Effector memory CD8-positive, alpha-beta T cell (primary cell): ENCODE data around the gene DNAJC6.
A peak's percentile ranks its signal among the peaks of the same experiment; 100 is the strongest.

Experiments used
- ATAC-seq: fragments of 150-1000 bp; cut with Tn5 transposase; replicated peaks from 2 replicates; pipeline ENCODE4 v1.10.0; 2021; ENCODE audit warnings: mild to moderate bottlenecking, moderate library complexity
- DNase-seq, 3 experiments: peaks; one replicate each; pipeline ENCODE4 v3.0.0; 2021
- H3K27ac Mint-ChIP-seq, 2 donors: one replicate each; pipeline ENCODE4 v1.8.0; 2022; ENCODE audit warnings: mild to moderate bottlenecking in 2 of 2, mixed read lengths in 2 of 2, moderate library complexity in 2 of 2
- H3K27me3 Mint-ChIP-seq, 2 donors: one replicate each; pipeline ENCODE4 v1.8.0; 2022; ENCODE audit warnings: mixed read lengths in 2 of 2
- H3K36me3 Mint-ChIP-seq: one replicate; pipeline ENCODE4 v1.8.0; 2022; ENCODE audit warnings: mild to moderate bottlenecking, moderate library complexity, mixed read lengths; ENCODE audit not compliant: insufficient read depth
- H3K4me1 Mint-ChIP-seq, 2 donors: one replicate each; pipeline ENCODE4 v1.8.0; 2022; ENCODE audit warnings: low read depth in 2 of 2, mixed read lengths in 2 of 2
- H3K4me3 Mint-ChIP-seq, 2 donors: one replicate each; pipeline ENCODE4 v1.8.0; 2022; ENCODE audit warnings: mild to moderate bottlenecking in 2 of 2, mixed read lengths in 2 of 2, moderate library complexity in 2 of 2
- H3K9me3 Mint-ChIP-seq, 2 donors: one replicate each; pipeline ENCODE4 v1.8.0; 2022; ENCODE audit warnings: mixed read lengths in 2 of 2

The DNAJC6 gene

DNA sequence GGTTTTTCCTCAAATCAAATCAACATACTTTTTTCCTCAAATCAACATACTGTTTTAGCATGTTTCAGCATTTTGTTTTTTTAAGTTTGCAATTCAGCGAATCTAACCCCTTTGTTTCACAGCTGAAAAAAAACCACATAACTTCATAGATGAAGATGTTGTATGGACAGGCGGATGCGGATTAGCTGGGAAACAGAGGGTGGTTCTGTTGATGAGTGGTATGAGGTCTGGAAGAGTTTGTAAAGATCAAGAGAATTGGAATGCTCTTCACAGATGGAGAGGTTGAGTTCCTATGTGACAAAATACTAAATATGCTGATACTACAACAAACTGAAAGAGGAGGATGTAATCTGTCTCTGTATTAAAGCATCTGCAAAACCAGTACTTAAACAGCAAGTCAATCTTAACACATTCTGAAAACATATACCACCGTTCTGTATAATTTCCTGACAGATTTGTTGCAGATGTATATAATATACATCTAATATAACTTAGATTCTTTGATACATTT, 100.5 kb downstream of the DNAJC6 start:
- Mint-ChIP-seq H3K9me3 (no peaks in the 10 kb centered on the region), H3K36me3 (no peaks in the 10 kb centered on the region), H3K27me3 (no peaks in the 10 kb centered on the region), H3K4me3 (no peak overlapping the region), H3K27ac (no peak overlapping the region), H3K4me1 (no peaks in the 10 kb centered on the region)
- no peak for ATAC-seq
- DNase-seq = no peak

DNA sequence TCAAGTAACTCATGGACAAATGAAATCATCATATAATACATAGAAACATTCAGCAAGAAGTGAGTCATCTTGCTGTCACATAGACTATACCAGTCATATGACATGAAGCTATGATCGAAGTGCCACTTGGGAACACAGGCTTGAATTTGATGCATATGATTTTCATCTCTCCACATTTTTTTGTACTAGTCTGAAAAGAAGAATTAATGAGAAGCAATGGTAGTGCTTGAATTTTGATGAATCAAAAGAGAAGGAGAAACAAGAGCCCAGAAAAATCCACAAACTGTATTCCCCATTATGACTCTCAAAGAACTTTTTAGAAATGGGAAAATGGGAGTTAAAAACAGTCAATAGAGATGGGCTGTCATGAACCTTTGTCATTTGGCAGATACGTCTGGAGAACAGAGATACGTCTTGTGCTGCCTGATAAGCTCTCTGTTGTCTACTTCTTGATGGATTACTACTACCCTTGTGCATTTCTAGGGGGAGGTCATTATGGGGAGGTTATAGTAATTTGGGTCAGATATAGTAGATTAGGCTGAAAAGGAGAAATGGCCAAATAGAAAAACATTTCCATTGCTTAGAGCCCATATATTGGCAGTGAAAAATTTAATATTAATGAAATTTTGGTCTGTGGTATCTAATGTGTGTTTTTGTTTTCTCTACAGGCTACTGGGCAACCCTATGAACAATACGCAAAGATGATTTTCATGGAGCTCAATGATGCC, 103.1 kb downstream of the DNAJC6 start:
- Mint-ChIP-seq H3K27ac (no peak overlapping the region), H3K4me3 (no peak overlapping the region), H3K9me3 (no peaks in the 10 kb centered on the region), H3K4me1 (no peaks in the 10 kb centered on the region), H3K27me3 (no peaks in the 10 kb centered on the region), H3K36me3 (no peaks in the 10 kb centered on the region)
- ATAC-seq = no peak
- no peak for DNase-seq

DNA sequence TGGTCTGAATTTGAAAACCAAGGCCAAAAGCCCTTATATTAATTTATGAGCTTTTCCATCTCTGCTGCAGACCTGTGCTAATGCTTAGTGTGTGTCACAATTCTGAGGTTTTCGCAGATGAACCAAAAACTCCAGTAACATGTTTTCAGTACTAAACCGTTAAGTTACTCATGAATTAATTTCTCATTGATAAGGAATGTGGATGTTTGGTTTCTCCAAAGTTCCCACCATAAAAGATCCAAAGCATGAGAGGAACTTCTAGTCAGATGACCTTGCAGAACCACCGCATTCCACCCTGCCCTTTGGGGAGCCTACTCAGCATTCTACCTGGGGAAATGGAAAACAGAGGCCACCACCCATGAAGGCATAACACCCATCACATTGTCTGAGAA, 103.6 kb downstream of the DNAJC6 start:
- H3K4me1 Mint-ChIP-seq = no peaks in the 10 kb centered on the region
- no peak for DNase-seq
- no peak overlapping the region for H3K27ac Mint-ChIP-seq
- no peaks in the 10 kb centered on the region for H3K27me3 Mint-ChIP-seq
- no peak overlapping the region for H3K4me3 Mint-ChIP-seq
- no peak for ATAC-seq
- no peaks in the 10 kb centered on the region for H3K9me3 Mint-ChIP-seq
- H3K36me3 Mint-ChIP-seq = no peaks in the 10 kb centered on the region

DNA sequence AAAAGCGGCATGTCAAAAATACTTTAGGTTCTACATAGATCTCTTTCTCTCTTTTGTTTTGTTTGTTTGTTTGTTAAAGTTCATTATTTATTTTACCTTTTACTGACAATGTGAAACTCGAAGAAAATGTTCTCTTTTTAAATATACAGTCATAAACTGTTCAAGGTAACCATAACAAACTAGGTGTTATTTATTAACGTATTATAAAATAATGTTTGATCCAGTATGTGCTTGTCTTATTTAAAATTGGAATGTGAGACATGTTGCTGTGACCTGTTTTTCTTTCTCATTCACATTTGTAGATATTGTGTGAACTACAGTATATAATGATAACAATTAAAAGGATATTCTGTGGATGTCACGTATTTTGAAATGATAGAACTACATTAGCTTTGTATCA, 105.2 kb downstream of the DNAJC6 start:
- no peaks in the 10 kb centered on the region for H3K36me3 Mint-ChIP-seq
- H3K27me3 Mint-ChIP-seq = no peaks in the 10 kb centered on the region
- no peak overlapping the region for H3K27ac Mint-ChIP-seq
- H3K9me3 Mint-ChIP-seq = no peaks in the 10 kb centered on the region
- DNase-seq = no peak
- ATAC-seq = no peak
- peaks cover 1% of the 10 kb centered on the region in 2 donors for H3K4me1 Mint-ChIP-seq
- no peak overlapping the region for H3K4me3 Mint-ChIP-seq

DNA sequence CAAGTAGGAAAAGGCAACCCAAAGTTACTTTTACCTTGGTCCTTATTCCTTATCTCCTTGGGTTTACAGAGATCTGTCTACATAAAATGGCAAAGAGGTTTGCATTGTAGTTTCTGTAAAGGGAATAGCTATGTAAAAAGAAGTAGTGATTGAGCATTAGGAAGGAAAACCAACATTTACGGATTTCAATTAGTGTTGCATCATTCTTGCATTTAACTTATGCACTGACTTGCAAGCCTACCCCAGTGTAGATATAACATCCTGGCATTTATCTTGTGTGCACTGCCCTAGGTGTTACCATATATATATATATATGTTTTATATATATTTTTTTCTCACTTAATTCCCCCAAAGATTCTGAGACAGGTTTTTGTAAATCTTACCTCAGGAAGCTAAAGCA, 107.4 kb downstream of the DNAJC6 start:
- no peaks in the 10 kb centered on the region for H3K36me3 Mint-ChIP-seq
- peaks cover 6% of the 10 kb centered on the region in 2 donors for H3K4me1 Mint-ChIP-seq
- no peak overlapping the region for H3K27ac Mint-ChIP-seq
- no peak overlapping the region for H3K4me3 Mint-ChIP-seq
- no peak for DNase-seq
- no peak for ATAC-seq
- H3K27me3 Mint-ChIP-seq = no peaks in the 10 kb centered on the region
- H3K9me3 Mint-ChIP-seq = no peaks in the 10 kb centered on the region

DNA sequence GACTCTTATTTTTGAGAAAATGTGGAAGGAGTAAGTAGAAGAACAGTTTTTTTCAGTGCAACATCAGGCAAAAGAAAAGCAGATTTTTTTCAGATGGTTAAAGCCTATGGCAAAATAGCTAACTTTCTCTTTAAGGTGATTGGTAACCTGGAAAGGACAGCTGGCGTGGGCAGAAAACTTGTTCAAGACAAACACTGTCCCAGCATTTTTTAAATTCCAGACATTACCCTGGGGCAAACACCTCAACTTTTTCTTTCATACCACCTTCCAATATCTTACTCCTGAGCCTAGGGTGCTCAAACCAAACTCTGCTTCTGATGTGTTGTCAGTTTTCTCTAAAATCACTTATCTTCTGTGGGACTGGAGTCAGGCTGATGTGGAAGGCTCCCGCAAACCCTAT, 108.4 kb downstream of the DNAJC6 start:
- Mint-ChIP-seq H3K27ac (no peak overlapping the region), H3K9me3 (no peaks in the 10 kb centered on the region), H3K36me3 (no peaks in the 10 kb centered on the region), H3K4me3 (no peak overlapping the region), H3K4me1 (peaks cover 6% of the 10 kb centered on the region in 2 donors), H3K27me3 (no peaks in the 10 kb centered on the region)
- DNase-seq = no peak
- no peak for ATAC-seq

DNA sequence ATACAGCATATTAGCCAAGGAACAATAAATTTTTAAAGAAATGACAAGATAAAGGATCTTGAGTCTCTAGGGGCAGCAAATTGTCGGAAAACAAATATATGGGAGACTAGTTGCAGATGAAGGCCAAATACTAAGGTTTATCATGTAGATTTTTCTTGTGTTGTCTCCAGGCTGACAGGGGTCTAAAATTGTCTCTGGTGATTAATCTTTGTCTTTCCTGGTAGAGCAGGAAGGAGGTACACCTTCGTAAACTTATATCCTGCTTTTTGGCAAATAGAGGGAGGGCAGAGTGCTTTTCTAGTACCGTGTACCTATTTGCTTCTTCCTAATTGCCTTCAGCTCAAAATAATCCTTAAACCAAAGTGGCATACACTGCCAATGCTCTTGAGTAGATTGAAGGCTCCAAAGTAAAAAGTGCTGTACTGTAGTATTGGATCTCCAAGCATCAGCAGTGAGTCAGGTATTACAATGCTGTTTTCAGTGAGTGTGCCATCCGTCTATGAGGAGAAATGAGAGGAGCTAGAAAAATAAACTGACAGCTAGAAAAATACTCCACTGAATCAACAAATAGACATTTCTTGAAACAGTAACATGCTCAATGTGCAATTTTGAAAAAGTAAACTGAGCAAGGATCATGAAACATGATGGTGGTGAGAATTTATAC, 109.3 kb downstream of the DNAJC6 start:
- Mint-ChIP-seq H3K9me3 (no peaks in the 10 kb centered on the region), H3K4me1 (peaks cover 6% of the 10 kb centered on the region in 2 donors), H3K4me3 (no peak overlapping the region), H3K27ac (no peak overlapping the region), H3K36me3 (no peaks in the 10 kb centered on the region), H3K27me3 (no peaks in the 10 kb centered on the region)
- DNase-seq = no peak
- ATAC-seq = no peak

DNA sequence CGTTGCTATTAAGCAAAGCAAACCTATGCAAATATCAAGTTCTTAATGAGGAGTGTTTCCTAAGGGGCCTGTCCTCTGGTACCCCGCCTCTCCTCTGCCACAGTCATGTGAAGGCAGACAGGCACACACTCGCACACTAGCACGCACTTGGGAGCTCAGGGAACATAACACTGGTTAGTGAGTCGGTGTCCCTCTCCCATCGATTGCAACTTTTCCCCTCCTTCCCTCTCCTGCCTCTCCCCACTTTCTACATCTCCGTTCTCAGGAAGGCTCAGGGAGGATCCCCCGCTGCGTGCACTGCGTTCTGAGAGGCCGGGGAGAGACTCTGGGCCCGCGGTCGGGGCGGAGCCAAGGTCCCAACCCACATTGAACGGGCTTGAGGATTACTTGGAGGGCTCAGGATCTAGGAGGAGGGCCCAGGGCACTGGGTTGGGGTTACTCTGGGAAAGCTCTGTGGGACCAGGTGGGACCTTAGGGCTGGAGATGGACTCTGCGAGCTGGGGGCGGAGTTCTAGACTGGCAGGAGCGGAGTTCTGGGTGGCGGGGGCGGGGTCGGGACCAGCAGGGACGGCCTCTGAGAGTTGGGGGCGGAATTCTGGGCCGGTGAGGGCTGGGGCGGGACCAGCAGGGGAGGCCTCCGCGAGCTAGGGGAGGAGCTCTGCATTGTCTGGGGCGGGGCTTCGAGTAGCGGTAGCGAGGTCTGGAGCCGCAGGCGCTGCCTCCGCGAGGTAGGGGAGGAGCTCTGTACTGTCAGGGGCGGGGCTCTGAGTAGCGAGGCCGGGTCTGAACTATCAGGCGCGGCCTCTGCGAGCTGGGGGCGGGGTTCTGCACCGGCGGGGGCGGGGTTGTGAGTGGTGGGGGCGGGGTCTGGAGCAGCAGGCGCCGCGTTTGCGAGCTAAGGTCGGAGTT, 110.6 kb downstream of the DNAJC6 start:
- DNase-seq (peak; percentile 98 to 99 (median 99)), ATAC-seq (peak; percentile 89)
- Mint-ChIP-seq H3K4me1 (peaks cover 9 to 12% of the 10 kb centered on the region in 2 donors), H3K27ac (no peak overlapping the region), H3K9me3 (no peaks in the 10 kb centered on the region), H3K27me3 (no peaks in the 10 kb centered on the region), H3K4me3 (no peak overlapping the region), H3K36me3 (no peaks in the 10 kb centered on the region)

DNA sequence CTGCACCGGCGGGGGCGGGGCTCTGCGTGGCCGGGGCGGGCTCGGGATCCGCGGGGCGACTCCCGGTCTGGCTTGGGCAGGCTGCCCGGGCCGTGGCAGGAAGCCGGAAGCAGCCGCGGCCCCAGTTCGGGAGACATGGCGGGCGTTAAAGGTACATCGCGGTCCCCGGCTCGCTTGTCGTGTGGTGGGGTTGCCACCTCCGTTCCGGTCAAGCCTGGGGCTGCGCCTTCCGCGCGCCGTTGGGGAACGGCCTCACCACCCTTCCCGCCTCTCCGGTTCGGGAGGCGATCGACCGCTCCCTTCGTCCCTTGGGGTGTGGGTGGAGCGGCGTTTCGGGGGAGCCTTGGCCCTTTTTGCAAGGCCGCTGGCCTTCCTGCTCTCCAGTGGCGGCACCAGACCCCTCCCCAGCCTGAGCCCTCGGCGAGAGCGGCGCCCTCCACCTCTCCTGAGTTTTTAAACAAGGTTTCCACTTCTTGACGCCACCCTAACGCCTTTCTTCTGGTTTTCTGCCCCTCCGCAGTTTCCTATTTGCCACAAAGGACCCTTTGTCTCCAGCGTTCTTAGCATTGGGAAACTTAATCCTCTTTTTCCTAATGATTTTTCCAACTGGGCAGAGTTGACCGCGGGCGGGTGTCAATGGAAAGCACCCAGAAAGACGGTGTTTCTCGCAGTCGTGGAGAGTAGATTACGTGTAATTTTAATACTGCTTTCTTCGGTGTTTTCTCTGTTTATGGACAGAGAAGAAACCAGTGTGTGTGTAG, 111.4 kb downstream of the DNAJC6 start, which contains the start of the genes LEPR and LEPROT:
TSS of gene LEPR (plus strand) at position 79 of the 761 bp plus-strand sequence. CDS start 144,898 bp downstream, outside the sequence.
TSS of gene LEPROT (plus strand) at position 79 of the 761 bp plus-strand sequence. CDS start at position 136, 57 bp downstream.
- H3K9me3 Mint-ChIP-seq = no peaks in the 10 kb centered on the region
- H3K27ac Mint-ChIP-seq = no peak within 1 kb of the TSS

DNA sequence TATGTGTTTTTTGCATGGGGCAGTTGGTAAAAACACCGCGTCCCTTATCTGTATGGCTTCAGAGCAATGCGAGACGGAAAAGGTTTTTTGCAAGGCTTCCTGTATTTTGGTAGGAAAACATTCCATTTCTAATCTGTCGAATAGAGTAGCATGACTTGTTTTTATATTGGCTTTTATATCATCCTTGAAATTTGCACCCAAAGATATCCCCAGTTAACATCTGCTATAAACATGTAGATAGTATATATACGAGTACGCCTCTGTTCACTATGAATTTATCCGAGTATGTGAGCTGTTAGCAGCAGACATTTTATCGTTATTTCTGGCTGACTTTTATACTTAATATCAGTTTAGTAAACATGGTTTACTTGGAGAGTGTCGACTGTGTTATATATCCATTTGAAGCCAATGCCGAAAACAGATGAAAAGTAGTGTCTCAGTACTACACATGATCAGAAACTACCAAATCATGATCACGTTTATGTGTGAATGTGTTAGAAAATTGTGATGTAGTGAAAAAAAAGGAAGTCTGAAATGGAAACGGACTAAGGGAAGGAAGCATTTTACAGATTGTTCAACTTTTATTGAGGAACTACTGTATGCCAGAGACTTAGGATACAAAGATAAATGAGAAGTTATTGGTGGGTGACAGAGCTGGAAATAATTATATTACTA, 112.1 kb downstream of the DNAJC6 start:
- peaks cover 7% of the 10 kb centered on the region for H3K36me3 Mint-ChIP-seq
- peaks cover 9 to 12% of the 10 kb centered on the region in 2 donors for H3K4me1 Mint-ChIP-seq
- H3K27ac Mint-ChIP-seq = no peak overlapping the region
- no peak overlapping the region for H3K4me3 Mint-ChIP-seq
- no peaks in the 10 kb centered on the region for H3K27me3 Mint-ChIP-seq
- H3K9me3 Mint-ChIP-seq = no peaks in the 10 kb centered on the region
- no peak for ATAC-seq
- no peak for DNase-seq

More for the DNA sequence above, 111.4 kb downstream of the DNAJC6 start, which contains the start of the genes LEPR and LEPROT:
- Mint-ChIP-seq H3K36me3 (peaks cover 4% of the 10 kb centered on the region), H3K4me1 (peaks cover 9 to 12% of the 10 kb centered on the region in 2 donors), H3K27me3 (no peaks in the 10 kb centered on the region), H3K4me3 (no peak within 1 kb of the TSS)
- no peak for ATAC-seq
- DNase-seq = no peak

DNA sequence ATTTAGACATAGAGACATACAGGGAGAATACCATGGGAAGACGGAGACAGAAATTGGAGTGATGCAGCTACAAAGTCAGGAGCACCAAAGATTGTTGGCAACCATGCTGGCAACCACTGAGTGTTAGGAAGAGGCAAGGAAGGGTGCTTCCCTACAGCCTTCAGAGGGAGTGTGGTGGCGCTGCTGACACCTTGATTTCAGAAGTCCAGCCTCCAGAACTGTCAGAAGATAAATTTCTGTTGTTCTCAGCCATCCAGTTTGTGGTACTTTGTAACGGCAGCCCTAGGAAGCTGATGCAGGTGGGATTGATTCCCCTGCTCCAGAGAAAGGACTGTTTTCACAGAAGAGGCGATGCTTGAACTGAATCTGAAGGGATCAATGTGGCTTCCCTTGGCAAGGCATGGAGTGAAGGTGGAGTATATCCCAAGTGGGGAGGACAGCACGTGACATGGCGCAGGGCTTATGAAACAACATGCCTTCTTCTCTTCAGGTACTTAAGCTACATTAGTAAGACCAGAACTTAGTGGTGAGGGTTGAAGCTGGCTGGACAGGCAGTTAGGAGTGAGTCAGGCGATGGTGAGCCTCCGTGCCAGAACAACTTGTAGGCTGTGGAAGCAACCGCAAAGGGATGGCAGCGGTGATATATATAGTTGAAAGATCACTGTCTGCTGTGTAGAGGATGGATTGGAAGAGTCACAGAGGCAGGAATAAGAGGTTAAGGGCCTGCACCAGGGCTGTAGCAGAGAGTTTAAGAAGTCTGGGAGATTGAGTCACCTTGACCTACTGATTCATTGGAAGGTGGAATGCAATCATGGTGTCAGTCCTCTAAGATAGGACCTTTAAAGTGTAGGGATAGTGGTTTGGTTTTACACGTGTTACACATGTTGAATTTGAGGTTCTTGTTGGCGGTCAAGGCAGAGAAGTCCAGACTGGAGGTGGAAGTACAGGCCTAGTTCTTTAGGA, 113.2 kb downstream of the DNAJC6 start:
- DNase-seq (no peak), ATAC-seq (no peak)
- peaks cover 9 to 12% of the 10 kb centered on the region in 2 donors for H3K4me1 Mint-ChIP-seq
- no peaks in the 10 kb centered on the region for H3K27me3 Mint-ChIP-seq
- no peak overlapping the region for H3K4me3 Mint-ChIP-seq
- H3K9me3 Mint-ChIP-seq = no peaks in the 10 kb centered on the region
- peaks cover 17% of the 10 kb centered on the region for H3K36me3 Mint-ChIP-seq
- no peak overlapping the region for H3K27ac Mint-ChIP-seq
